ENCODE measurements around the gene LSM7.
"Not testable (repeated sequence)": the region's sequence is repeated elsewhere in the genome, so short reads cannot be mapped to it uniquely, and the experiment has no call there.

Gene LSM7

DNA sequence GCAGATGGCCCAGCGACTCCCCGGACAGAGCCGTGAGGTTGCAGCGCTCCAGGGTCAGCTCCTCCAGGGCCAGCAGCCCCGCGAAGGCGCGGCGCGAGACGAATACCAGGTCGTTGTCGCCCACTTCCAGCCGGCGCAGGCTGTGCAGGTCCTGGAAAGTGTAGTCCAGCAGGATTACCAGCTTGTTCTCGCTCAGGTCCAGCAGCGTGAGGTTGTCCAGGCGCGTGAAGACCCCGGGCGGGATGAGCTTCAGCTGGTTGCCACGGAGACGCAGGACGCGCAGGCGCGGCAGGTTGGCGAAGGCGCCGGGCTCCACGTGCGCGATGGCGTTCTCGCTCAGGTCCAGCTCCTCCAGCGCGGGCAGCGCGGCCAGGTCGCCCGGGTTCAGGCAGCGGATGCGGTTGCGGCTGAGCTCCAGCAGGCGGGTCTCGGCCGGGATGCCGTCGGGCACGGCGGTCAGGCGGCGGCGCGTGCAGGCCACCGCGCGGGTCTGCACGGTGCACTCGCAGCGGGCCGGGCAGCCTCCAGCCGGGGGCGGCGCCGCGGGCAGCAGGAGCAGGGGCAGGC lies 37.1 kb downstream of the LSM7 start:
- DNase-seq, result no peak

DNA sequence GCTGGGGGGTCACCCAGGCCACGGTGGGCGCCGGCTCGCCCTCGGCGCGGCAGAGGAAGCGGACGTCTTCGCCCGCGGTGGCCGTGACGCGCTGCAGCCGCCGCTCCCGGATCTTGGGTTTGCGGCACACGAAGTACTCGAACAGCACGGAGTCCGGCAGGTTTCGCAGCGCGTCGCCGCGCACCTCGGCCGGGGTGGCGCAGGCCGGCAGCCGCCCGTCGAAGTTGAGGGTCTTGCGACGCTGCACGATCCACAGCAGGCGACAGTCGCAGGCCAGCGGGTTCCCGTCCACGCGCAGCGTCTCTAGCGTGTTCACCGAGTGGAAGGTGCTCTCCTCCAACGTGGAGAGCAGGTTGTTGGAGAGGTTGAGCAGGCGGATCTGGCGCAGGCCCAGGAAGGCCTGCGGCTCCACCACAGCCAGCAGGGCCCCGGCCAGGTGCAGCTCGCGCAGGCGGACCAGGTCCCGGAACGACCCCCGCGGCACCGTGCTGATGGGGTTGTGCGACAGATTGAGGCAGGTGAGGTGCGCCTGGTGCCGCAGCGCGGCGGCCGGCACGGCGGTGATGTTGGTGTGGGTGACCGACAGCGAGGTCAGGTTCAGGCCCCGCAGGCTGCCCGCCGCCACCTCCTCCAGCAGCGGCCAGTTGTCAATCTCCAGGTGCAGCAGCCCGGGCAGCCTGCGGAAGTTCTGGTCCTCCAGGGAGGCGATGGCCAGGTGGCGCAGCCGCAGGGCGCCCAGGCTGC lies 37.8 kb downstream of the LSM7 start:
- peak; percentile 44 for DNase-seq

DNA sequence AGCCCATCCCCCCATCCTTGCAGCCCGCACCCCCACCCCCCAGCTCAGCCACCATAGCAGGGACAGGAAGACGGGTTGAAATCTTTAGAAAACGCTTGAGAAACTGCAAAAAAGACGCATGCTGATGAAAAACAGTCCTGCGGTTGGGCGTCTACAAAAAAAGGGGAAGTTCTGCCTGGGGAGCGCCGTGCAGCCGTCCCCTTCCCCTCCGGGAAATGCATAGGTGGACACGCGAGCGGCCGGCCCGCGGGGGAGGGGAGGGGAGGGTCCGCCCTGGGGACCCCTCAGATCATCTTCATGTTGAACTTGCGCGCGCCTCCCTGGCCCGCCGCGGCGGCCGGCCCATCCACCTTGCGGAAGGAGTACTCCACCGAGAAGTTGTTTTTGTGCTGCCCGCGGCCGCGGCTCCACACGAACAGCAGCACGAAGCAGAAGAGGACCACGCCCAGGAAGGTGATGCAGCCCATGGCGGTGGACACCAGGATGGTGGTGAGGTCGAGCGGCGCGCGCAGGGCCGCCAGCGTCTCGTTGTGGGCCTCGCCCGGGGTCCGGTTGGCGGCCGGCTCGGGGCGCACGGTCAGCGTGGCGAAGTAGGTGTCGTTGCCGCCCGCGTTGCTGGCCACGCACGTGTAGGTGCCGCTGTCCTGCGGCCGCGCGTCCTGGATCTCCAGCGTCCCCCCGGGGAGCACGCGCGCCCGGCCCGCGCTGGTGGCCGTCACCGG lies 38.5 kb downstream of the LSM7 start:
- DNase-seq, result peak; percentile 72

DNA sequence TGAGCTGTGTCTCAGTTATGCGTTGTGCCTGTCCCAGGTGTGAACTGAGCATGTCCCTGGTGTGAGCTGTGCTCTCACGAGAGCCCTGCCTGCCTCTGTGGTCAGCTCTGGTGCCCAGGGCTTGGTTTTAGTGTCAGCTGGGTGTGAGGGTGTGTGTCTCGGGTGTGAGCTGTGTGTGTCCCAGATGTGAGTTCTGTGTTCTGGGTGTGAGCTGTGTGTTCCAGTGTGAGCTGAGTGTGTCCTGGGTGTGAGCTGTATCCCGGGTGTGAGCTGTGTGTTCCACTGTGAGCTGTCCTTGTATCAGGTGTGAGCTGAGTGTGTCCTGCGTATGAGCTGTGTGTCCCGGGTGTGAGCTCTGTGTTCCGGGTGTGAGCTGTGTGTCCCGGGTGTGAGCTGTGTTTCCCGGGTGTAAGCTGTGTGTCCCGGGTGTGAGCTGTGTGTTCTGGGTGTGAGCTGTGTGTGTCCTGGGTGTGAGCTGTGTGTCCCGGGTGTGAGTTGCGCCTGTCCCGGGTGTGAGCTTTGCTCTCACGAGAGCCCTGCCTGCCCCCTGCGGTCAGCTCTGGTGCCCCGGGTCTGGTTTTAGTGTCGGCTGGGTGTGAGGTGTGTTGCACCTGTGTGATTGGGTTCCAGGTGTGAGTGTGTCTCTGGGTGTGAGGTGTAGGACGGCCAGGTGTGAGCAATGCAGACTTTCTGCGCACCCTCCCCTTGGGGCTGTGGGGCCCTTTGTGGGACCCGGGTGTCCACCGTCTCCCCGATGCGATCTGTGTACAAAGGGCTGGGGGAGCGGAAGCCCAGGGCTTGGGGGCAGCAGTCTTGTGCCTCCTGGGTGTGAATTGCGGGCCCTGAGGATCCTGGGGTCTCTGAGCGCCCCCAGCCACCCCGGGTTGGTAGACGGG lies 39.3 kb downstream of the LSM7 start:
- DNase-seq, result no peak

DNA sequence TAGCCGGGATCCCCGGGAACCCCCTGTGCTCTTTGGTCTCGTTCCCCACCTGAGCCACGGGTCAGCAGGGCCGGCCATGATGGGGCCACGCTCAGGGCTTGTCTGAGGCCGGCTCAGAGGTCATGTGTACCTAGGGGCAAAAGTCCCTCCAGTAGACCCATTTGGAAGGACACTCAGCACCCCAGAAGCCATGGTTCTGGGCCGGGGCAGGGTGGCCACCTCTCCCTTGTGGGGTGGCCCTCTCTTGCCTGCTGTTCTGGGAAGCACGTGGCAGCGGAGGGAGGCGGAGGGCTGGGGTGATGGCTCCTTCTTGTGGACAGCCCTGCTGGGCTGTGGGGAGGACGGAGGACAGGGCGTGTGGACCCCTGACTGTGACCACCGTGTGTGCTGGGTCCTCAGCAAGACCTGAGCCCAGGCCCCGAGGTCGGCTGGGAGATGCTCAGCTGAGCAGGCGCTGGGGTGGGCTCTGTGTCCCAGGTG lies 40.0 kb downstream of the LSM7 start:
- DNase-seq, result no peak

DNA sequence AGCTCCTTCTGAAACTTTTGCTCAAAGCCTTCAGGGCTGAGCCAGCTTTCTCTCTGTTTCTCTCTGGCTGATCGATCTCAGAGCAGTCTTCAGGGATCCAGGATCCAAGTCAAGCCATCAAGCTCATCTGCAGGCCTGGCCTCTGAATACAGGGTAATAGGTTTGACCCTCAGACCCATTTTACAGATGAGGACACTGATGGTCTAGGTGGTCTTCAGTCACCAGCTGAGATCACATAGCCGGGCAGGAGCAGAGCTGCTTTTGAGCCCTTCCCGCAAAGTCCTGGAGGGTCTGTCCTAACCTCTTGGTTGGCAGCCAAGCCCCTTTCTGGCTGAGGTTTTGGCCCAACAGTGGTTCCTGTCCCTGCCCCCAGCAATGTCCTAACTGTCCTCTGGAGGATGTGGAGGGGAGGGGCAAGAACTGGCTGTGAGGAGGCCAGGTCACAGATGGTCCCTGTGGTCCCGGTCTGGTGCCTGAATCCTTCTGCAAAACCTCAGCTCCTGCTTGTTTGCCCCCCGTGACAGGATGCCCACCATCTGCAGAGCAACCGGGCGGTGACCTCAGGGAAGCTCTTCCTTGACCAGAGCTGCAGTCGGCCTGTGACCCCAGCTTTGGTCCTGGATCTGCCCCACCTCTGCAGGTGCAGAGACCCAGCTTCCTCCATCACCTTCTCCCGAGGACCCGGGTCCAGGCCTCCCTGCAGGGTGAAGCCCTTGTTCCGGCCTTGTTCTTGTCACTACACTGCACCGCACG lies 40.6 kb downstream of the LSM7 start:
- DNase-seq, result no peak

DNA sequence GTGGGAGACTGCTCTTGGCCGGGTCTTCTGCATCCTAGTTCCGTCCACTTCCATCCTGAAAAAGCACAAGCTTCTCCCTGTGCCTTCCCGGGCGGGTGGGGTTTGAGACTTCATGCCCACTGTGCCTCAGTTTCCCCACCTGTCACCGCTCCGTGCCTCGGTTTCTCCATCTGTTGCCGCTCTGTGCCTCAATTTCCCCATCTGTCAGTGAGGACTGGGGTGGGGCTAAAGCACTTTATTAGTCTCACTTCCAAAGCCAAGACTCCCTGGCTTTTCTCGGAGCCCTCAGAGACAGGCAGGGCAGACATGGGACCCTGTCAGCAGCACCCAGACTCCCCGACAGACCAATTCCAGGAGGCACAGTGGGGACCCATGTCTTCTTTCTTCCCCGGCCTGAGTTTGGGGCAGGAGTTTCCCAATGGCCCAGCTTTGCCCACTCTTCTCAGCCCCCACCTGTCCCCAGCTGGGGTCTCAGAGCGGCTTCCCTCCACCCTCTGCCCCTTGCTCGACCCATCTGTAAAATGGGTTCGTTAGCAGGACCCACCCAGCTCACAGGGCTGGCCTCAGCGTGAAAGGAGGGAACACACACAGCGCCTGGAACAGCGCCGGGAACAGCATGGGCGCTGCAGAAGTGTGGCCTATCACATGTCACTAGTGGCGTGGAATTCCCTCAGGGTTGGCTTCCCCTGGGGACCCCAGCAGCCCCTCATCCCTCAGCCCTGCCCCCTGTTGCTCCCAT lies 41.8 kb downstream of the LSM7 start:
- no peak for DNase-seq

DNA sequence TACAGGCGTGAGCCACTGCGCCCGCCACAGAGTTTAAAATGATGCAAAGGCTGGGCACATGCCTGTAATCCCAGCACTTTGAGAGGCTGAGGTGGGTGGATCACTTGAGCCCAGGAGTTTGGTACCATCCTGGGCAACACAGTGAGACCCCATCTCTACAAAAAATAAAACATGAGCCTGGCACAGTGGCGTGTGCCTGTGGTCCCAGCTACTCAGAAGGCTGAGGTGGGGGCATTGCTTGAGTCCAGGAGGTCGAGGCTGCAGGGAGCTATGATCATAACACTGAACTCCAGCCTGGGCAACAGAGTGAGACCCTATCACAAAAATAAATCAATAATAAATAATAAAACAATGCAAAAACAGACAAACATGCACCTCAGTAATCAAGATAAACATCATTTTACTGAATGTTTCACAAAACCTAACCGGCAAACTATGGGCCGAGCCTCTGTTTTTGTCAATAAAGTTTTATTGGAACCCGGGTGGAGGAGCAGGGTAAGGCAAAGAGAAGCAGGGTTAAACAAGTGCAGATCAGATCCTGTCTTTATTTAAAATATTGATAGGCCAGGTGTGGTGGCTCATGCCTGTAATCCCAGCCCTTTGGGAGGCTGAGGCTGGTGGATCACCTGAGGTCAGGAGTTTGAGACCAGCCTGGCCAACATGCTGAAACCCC lies 44.4 kb downstream of the LSM7 start:
- DNase-seq, result no peak

DNA sequence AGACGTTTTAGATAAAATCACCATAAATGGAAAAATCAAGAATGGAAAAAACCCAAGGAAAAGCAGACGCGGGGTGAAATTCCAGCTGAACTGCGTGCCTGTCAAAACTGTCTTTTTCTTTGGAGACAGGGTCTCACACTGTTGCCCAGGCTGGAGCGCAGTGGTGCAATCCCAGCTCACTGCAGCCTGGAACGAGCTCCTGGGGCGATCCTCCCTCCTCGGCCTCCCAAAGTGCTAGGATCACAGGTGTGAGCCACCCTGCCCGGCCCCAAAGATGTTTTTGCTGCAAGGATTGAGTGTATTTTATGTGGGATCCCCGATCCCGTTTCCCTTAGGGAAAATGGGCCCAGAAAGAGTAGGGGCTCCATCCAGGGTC lies 45.5 kb downstream of the LSM7 start:
- DNase-seq, result no peak

DNA sequence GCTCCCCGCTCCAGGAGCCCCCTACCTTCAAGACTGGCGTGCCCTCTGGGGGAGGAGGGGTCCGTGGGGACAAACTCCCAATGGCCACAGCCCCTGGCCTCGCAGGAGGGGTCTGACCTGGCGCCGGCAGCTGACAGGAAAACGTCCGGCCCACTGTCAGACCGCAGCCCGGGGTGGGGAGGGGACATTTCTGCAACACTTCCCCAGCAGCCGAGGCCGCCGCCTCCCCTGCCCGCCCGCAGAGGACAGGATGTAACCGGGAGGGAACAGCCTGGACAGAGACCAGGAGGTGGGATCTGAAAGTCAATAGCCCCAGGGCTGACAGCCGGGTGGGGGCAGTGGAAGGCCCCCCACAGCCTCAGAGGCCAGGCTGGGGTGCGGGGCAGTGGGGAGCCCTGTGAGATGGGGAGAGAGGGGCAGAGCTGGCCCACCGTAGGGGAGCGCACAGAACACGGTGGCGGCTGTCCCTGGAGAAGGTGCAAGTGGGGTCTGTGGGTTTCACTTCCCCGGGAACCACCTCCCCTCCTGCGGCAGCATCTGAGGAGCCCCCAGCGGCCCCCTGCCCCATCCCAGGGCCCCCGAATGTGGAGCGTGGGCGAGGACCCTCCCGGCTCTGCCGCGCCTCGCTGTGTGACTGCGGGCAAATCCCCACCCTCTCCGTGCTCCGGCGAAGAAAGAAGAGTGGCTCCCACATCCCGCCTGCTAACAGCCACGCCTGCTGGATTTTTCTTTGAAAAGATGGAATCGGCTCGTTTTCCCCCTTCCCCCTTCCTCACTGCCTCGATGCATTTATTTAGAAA lies 46.1 kb downstream of the LSM7 start, which contains the start of gene PEAK3:
TSS of gene PEAK3 (minus strand) at position 114 of the 800 bp plus-strand sequence. CDS start 1,244 bp downstream, outside the sequence.
- DNase-seq, result peak; percentile 54

DNA sequence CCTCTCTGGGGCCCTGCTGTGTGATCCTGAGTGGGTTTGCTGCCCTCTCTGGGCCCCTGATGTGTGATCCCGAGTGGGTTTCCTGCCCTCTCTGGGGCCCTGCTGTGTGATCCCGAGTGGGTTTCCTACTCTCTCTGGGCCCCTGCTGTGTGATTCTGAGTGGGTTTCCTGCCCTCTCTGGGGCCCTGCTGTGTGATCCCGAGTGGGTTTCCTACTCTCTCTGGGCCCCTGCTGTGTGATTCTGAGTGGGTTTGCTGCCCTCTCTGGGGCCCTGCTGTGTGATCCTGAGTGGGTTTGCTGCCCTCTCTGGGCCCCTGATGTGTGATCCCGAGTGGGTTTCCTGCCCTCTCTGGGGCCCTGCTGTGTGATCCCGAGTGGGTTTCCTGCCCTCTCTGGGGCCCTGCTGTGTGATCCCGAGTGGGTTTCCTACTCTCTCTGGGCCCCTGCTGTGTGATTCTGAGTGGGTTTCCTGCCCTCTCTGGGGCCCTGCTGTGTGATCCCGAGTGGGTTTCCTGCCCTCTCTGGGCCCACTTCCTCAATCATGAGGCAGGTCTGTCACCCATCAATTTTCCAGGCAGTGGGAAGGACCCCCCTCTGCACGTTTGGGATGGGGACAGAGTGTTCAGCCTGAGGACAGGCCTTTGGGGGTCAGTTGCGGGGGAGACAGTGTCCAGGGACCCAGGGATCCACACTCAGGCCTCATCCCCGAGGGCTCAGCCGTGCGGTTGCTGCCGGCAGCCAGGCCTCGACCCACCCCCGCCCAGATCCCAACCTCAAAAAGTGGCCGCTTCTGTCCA lies 46.9 kb downstream of the LSM7 start:
- DNase-seq, result not testable (repeated sequence)

DNA sequence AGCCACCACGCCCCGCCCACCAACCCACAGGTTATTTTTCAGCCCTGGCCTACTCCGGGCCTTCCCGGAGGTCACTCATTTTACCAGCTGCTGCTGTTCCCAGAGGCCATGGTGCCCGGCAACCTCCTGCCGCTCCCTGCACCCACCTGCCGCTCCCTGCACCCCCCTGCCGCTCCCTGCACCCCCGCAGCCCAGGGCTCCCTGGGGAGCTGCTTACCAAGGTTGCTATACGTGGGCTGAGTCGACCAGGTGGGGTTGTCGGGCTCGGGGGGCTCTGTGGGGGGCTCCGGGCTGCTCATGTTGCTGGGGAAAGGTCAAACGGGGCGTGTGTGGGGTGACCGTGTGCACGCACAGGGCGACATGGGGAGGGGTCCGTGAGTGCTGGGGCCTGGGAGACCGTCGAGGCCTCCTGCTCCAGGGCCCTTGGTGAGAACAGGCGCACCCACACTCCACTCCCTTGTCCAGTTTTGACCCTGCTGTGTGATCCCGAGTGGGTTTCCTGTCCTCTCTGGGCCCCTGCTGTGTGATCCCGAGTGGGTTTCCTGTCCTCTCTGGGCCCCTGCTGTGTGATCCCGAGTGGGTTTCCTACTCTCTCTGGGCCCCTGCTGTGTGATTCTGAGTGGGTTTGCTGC lies 47.6 kb downstream of the LSM7 start:
- DNase-seq, result no peak

DNA sequence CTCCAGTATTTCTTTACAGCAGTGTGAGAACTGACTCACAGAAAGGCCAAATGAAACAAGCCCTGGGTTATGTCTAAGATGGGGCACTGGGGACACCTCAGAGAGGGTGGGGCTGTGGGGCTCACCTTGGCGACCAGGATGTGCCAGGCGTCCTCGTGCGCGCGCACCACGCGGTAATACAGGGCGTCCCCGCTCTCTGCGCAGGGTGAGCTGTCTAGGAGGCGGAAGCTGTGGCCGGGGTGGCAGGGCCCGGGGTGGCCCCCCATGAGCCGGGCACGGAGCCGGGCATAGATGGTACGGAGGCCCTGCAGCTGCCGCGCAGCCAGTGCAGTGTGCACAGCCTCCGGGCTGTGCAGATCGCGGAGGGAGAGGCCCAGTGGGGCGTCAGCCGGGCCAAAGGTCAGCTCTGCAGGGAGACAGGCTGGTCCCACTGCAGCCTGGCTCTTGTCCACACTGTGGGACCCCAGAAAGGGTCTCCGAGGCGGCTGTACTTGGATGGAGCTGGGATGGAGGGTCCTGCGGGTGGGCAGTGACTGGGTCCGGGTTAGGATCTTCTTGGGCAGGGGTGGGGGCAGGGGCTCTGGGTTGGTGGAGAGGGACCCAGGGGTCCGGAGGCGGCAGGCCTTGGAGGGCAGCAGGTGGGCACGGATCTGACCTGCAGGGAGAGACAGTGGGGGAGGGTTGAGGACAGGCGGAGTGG lies 49.8 kb downstream of the LSM7 start:
- no peak for DNase-seq

DNA sequence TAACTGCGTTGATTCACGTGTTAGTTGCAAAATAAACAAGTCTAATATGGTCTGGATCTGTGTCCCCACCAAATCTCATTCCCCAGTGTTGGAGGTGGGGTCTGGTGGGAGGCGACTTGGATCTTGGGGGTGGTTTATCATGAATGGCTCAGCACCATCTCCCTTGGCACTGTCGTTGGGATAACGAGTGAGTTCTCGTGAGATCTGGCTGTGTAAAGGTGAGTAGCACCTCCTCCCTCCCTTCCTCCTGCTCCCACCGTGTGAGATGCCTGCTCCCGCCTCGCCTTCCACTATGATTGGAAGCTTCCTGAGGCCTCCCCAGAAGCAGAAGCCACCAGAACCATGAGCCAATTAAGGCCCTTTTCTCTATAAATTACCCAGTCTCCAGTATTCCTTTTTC lies 51.2 kb downstream of the LSM7 start:
- no peak for DNase-seq

DNA sequence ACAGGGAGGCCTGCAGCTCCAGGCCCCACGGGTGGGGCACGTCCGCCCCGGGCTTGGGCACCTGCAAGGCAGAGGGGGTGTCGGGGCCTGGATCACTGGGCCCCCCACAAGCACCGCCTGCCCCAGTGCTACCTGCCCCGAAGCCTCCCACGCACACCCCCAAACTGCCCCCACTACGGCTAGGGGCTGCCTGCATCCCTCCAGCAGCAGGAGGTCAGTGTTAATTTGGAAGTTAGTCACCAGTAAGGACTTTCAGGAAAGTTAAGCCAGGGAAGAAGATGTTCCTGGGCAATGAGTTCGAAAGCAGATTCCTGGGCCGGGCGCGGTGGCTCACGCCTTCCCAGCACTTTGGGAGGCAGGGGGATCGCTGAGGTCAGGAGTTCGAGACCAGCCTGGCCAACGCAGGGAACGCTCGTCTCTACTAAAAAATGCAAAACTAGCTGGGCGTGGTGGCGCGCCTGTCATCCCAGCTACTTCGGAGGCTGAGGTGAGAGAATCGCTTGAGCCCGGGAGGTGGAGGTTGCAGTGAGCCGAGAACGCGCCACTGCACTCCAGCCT lies 51.9 kb downstream of the LSM7 start:
- no peak for DNase-seq

DNA sequence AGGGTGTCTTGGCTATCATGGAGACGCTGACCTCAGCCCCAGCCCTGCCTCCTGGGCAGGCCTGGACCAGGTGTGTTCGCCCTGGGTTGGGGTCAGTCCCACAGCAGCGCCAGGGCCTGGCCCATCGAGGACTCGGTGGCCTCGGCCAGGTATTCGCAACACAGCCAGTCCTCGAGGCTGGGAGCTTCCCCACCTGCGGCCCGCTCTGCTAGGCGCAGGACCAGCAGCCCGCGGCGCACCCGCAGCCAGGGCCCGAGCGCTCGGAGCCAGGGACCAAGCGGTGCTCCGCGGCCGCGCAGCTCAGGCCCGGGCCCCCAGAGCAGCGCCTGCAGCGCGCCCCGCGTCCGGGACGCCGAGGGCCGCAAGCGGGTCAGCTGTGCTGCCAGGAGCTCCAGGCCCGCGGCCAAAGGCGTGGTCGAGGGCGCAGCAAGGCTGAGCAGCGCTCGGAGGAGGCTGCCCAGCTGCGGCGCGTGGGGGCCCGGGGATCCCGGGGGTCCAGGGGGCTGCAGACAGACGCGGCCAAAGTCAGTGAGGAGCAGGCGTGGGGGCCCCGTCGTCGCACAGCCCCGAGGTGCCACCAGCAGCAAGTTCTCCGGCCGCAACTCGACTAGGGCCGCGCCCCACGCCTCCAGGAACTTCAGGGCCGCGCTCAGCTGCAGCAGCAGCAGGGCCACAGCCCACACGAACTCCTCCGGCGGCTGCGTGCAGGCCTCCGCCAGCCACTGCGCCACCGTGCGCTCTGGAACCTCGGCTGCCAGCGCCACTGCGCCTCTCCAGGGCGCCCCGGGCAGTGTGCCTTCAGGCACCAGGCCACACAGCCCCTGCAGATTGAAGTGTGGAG lies 52.6 kb downstream of the LSM7 start:
- no peak for DNase-seq

All from CD4-positive, alpha-beta T cell treated with Interleukin-17A for 4 hours (primary cell).